Measurements from ENCODE around the gene CD300LG. TPM values are rescaled to one million over a fixed set of nuclear protein-coding genes. Genes with fewer than 3 reads are reported as not detected.

The CD300LG gene
- polyA plus RNA-seq, 1 experiment: not detected

- TF ChIP-seq CTCF (IDR thresholded peaks at IDR 0.05; ENCODE audit: low read depth, low read length): no peak
- ChIA-PET POLR2A (no interaction called here), CTCF (interaction anchor here (1.1 kb wide), 1 partner anchor 77 kb away, joined by 4 read pairs; no protein-coding TSS in a partner anchor)
- Histone ChIP-seq H3K9me3 (ENCODE audit: control insufficient read depth, insufficient read depth, low read length) (no peaks in the 10 kb centered on the region), H3K27me3 (ENCODE audit: control insufficient read depth, insufficient read depth, low read length) (peaks cover 8% of the 10 kb centered on the region), H3K27ac (ENCODE audit: low read depth, low read length) (no peak overlapping the region), H3K4me3 (ENCODE audit: low read depth, low read length) (no peak overlapping the region)
- DNase-seq (ENCODE audit: low read depth, low spot score): no peak
Observed at GRCh38 chr17:43842975-43843325, 4.0 kb upstream of the CD300LG start.

GRCh38 chr17:43844241-43844640 is 2.7 kb upstream of the CD300LG start:
- no peak for TF ChIP-seq CTCF (IDR thresholded peaks at IDR 0.05; ENCODE audit: low read depth, low read length)
- no peak overlapping the region for H3K4me3 ChIP-seq (ENCODE audit: low read depth, low read length)
- CTCF ChIA-PET: interaction anchor here (0.6 kb wide), 1 partner anchor 56 kb away, joined by 5 read pairs; no protein-coding TSS in a partner anchor
- no peak for DNase-seq (ENCODE audit: low read depth, low spot score)
- H3K9me3 ChIP-seq (ENCODE audit: control insufficient read depth, insufficient read depth, low read length): no peaks in the 10 kb centered on the region
- H3K27ac ChIP-seq (ENCODE audit: low read depth, low read length): no peak overlapping the region
- peaks cover 15% of the 10 kb centered on the region for H3K27me3 ChIP-seq (ENCODE audit: control insufficient read depth, insufficient read depth, low read length)
- POLR2A ChIA-PET: no interaction called here

- TF ChIP-seq CTCF (IDR thresholded peaks at IDR 0.05; ENCODE audit: low read depth, low read length): no peak
- DNase-seq (ENCODE audit: low read depth, low spot score): no peak
- Histone ChIP-seq H3K4me3 (ENCODE audit: low read depth, low read length) (no peak overlapping the region), H3K27ac (ENCODE audit: low read depth, low read length) (no peak overlapping the region), H3K9me3 (ENCODE audit: control insufficient read depth, insufficient read depth, low read length) (no peaks in the 10 kb centered on the region), H3K27me3 (ENCODE audit: control insufficient read depth, insufficient read depth, low read length) (peaks cover 15% of the 10 kb centered on the region)
- POLR2A ChIA-PET: interaction anchor here (0.7 to 1.4 kb wide), 3 partner anchors 30 to 78 kb away, joined by 3 to 4 read pairs (median 3); partner anchors contain the start of gene DUSP3
- CTCF ChIA-PET: interaction anchor here (0.5 to 3.5 kb wide), 25 partner anchors 8 to 537 kb away, joined by 3 to 32 read pairs (median 5); partner anchors contain the start of genes MPP3 and NAGS
Observed at GRCh38 chr17:43845766-43846165, 1.2 kb upstream of the CD300LG start.

DNA sequence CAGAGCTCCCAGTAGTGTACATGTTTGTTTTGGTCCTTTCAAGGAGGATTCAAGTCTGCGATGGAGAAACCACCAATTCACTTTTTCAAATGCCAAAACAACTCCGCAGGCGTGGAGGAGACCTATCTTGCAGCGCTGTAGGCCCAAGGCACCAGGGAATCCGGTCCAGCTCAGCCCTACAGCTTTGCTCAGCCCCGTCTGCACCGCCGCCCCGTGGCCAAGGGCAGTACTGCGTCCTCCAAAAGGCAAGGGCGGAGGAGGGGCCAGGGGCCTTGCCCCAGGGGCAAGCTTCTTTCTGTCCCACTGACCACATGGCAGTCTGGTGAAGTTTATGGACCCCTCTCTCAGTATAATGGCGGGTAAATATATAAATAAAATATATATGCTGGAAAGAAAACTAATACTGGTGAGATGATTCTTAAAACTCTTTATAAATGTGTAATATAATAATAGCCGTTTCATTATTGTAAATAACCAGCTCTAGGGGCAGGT is 709 bp upstream of the CD300LG start:
- POLR2A ChIA-PET: interaction anchor here (0.7 to 1.4 kb wide), 3 partner anchors 31 to 79 kb away, joined by 3 to 4 read pairs (median 3); partner anchors contain the start of gene DUSP3
- Histone ChIP-seq H3K27me3 (ENCODE audit: control insufficient read depth, insufficient read depth, low read length) (peaks cover 18% of the 10 kb centered on the region), H3K4me3 (ENCODE audit: low read depth, low read length) (no peak overlapping the region), H3K9me3 (ENCODE audit: control insufficient read depth, insufficient read depth, low read length) (no peaks in the 10 kb centered on the region), H3K27ac (ENCODE audit: low read depth, low read length) (no peak overlapping the region)
- CTCF ChIA-PET: interaction anchor here (0.5 to 3.5 kb wide), 34 partner anchors 8 to 536 kb away, joined by 3 to 32 read pairs (median 5); partner anchors contain the start of genes MPP3 and NAGS
- peak; percentile 99 for TF ChIP-seq CTCF (IDR thresholded peaks at IDR 0.05; ENCODE audit: low read depth, low read length)
- peak; percentile 33 for DNase-seq (ENCODE audit: low read depth, low spot score)

DNA sequence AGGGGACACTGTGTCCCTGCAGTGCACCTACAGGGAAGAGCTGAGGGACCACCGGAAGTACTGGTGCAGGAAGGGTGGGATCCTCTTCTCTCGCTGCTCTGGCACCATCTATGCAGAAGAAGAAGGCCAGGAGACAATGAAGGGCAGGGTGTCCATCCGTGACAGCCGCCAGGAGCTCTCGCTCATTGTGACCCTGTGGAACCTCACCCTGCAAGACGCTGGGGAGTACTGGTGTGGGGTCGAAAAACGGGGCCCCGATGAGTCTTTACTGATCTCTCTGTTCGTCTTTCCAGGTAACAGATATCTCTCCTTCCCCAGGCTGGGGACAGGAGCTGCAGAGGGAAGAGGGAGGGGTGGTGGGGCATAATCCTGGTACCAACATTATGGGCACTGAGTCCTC is 1.6 kb downstream of the CD300LG start:
- TF ChIP-seq CTCF (IDR thresholded peaks at IDR 0.05; ENCODE audit: low read depth, low read length): no peak
- no peak for DNase-seq (ENCODE audit: low read depth, low spot score)
- Histone ChIP-seq H3K27ac (ENCODE audit: low read depth, low read length) (no peak overlapping the region), H3K27me3 (ENCODE audit: control insufficient read depth, insufficient read depth, low read length) (peaks cover 31% of the 10 kb centered on the region), H3K4me3 (ENCODE audit: low read depth, low read length) (no peak overlapping the region), H3K9me3 (ENCODE audit: control insufficient read depth, insufficient read depth, low read length) (no peaks in the 10 kb centered on the region)
- ChIA-PET POLR2A (no interaction called here), CTCF (interaction anchor here (0.8 kb wide), 1 partner anchor 59 kb away, joined by 3 read pairs; no protein-coding TSS in a partner anchor)

Measured in AG04450 (cell line).